KG1 (cell line): ENCODE measurements around the gene CCT7.

Source experiments
- DNase-seq: peaks from one replicate; lab custom pipeline; 2025; lab: John Stamatoyannopoulos, UW

Gene CCT7

GRCh38 chr2:73268830-73269685, 35.0 kb downstream of the CCT7 start:
- DNase-seq: no peak

- DNase-seq: no peak
Observed at GRCh38 chr2:73269686-73270465, 35.8 kb downstream of the CCT7 start.

GRCh38 chr2:73272270-73272669, 38.2 kb downstream of the CCT7 start:
- no peak for DNase-seq

- DNase-seq: no peak
Observed at GRCh38 chr2:73279852-73280251, 45.7 kb downstream of the CCT7 start.

GRCh38 chr2:73281244-73281643, 47.1 kb downstream of the CCT7 start:
- no peak for DNase-seq

GRCh38 chr2:73282924-73283544, 48.9 kb downstream of the CCT7 start:
- DNase-seq: no peak

GRCh38 chr2:73283545-73284295, 49.6 kb downstream of the CCT7 start:
- no peak for DNase-seq

GRCh38 chr2:73284296-73285158, 50.4 kb downstream of the CCT7 start, which contains the start of gene FBXO41:
FBXO41 (minus strand) TSS chr2:73284478; CDS start chr2:73269630, 14,848 bp downstream.
- DNase-seq: peak; percentile 71

GRCh38 chr2:73285159-73285739, 51.1 kb downstream of the CCT7 start:
- peak; percentile 77 for DNase-seq

GRCh38 chr2:73286134-73286655, 52.1 kb downstream of the CCT7 start:
- DNase-seq: no peak

- no peak for DNase-seq
Observed at GRCh38 chr2:73289304-73289703, 55.2 kb downstream of the CCT7 start.

GRCh38 chr2:73290049-73290839, 56.1 kb downstream of the CCT7 start:
- peak; percentile 7 for DNase-seq

- DNase-seq: peak; percentile 24
Observed at GRCh38 chr2:73291093-73291460, 57.0 kb downstream of the CCT7 start.

GRCh38 chr2:73291461-73292315, 57.6 kb downstream of the CCT7 start:
- no peak for DNase-seq

- DNase-seq: no peak
Observed at GRCh38 chr2:73292316-73292905, 58.3 kb downstream of the CCT7 start.

GRCh38 chr2:73292906-73293533, 58.9 kb downstream of the CCT7 start:
- no peak for DNase-seq

GRCh38 chr2:73293534-73294171, 59.5 kb downstream of the CCT7 start, which contains the start of gene EGR4:
EGR4 (minus strand) TSS chr2:73293548; CDS start chr2:73293317, 231 bp downstream.
- peak; percentile 43 for DNase-seq
